HG03095 (cell line): Measurements from ENCODE around the gene CRLF1.

Experiments
- ATAC-seq: cut with Tn5 transposase; IDR thresholded peaks from one replicate; pipeline ENCODE4 v1.9.1; 2021; ENCODE audit warnings: moderate library complexity; ENCODE audit not compliant: unreplicated experiment

The CRLF1 gene

GRCh38 chr19:18636969-18637629 lies 30.5 kb upstream of the CRLF1 start, which contains the start of gene KLHL26:
KLHL26 (plus strand) TSS chr19:18637028; CDS start chr19:18637055, 27 bp downstream.
- ATAC-seq: no peak

DNA sequence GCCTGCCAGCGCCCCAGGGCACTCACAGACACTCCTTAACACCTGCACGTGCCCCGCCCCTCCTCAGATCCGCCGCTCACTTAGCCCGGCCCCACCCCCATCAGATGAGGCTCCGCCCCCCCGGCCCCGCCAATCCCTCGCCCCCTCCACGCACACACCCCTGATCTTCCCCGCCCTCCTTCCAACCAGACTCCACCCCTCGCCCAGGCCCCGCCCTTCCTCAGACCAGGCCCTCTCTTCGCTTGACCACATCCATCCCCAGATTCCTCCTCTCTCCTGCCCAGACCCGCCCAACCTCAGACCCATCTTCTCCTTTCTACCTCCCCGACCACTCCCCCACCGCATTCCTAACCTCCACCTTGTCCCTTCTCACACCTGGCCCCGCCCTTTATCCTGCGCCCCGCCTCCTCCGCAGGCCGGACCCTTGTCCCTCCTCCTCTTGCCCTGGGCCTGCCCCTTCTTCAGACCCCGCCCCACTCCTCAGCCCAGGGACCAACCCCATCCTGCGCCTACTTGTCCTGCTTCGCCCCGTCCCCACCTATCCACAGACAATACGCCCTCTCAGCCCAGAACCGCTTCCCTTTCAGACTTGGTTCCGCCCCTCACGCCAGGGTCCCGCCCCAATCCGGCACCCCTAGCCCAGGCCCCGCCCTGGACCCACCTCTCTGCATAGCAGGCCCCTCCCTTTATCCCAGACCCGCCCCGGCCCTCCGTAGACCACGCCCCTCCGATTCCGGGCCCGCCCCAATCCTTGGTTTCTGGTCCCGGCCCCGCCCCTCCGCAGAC lies 29.8 kb upstream of the CRLF1 start:
- peak; percentile 80 for ATAC-seq

- no peak for ATAC-seq
Observed at GRCh38 chr19:18635831-18636182, 29.2 kb upstream of the CRLF1 start.

DNA sequence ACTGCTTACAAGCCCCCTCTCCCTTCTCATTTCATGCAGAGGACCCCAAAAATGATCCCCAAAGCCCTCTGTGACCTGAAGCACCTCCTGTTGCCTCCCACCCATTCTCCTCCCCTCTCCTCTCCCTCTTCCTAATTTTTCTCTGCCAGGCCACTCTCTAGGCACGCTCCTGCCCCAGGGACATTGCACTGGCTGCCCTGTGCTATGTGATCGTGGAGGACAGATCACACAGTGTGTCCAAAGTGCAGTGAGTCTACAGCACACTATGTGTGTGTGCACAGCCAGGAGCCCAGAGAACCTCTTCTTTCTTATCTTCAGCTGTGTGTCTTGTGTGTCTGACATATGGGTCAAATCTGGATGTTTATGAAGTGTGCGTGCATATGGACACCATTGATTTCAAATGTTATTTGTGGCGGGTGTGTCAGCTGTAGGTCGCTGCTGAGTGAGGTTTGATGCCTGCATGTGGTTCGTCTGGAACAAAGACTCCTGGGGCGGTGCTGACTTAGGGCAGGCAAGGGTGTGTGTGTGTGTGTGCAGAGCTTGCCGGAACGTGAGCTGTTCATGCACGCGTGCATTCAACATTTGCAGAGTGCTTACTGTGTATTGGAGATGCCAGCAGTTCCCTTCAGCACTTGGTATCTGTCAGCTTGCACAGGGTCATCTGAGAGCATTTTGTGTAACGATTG lies 28.2 kb upstream of the CRLF1 start:
- no peak for ATAC-seq

GRCh38 chr19:18633321-18633720 lies 26.7 kb upstream of the CRLF1 start:
- ATAC-seq: no peak

GRCh38 chr19:18629166-18630088 lies 22.8 kb upstream of the CRLF1 start:
- no peak for ATAC-seq

DNA sequence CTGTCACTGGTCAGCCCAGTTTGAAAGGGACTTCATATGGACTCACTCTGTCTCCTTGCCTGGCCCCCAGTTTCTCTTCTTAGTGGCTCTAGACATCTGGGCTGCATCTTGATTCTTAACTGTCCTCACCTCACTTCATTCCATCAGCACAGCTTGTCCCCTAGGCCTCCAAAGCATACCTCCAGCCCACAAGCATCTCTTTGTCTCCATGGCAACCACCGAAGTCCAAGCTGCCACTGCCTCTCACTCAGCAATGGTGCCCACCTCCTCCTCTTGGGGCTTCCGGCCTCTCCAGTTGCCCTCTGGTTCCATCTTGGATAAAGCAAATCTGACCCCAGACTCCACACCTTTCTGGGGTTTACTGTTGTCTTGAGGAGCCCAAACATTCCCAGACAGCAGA lies 20.3 kb upstream of the CRLF1 start:
- ATAC-seq: no peak

GRCh38 chr19:18620902-18621301 lies 14.3 kb upstream of the CRLF1 start:
- ATAC-seq: no peak

DNA sequence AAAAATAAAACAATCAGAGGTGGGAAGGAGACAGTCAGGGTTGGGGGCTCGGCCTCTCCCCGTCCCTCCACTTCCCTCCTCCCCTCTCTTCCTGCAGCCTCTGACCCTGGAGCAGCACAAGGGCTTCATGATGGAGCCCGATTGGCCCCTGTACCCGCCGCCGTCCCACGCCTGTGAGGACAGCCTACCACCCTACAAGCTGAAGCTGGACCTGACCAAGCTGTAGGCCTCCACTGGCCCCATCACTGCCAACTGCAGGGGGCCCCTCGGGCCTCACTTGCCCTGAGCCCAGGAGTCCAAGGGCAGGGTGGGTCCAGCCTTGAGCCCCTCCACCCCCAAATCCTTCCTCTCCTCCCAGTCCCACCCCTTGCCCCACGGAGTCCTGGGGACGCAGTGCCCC lies 13.7 kb upstream of the CRLF1 start:
- no peak for ATAC-seq

DNA sequence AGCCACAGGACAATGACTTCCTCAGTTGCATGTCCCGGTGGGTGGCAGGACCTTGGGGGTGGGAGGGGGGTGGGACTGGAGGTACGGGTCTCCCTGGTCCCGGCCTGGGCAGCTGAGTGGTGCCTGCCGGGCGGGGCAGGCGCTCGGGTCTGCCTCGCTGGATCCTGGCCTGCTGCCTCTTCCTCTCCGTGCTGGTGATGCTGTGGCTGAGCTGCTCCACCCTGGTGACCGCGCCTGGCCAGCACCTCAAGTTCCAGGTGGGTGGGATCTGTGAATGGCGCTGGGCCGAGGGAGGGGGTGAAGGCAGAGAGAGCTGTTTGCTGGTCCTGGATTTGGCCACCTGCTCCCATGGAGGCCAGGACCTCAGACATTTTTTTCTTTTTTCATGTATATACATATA lies 11.6 kb upstream of the CRLF1 start:
- no peak for ATAC-seq

GRCh38 chr19:18617562-18617961 lies 11.0 kb upstream of the CRLF1 start:
- no peak for ATAC-seq

- ATAC-seq: no peak
Observed at GRCh38 chr19:18616023-18616422, 9.4 kb upstream of the CRLF1 start.

GRCh38 chr19:18613589-18614234 lies 7.1 kb upstream of the CRLF1 start:
- no peak for ATAC-seq

- no peak for ATAC-seq
Observed at GRCh38 chr19:18612772-18613588, 6.4 kb upstream of the CRLF1 start, which contains the start of gene TMEM59L. TMEM59L (plus strand) TSS chr19:18612870; CDS start chr19:18612959, 89 bp downstream.

GRCh38 chr19:18612051-18612771 lies 5.6 kb upstream of the CRLF1 start:
- ATAC-seq: no peak

DNA sequence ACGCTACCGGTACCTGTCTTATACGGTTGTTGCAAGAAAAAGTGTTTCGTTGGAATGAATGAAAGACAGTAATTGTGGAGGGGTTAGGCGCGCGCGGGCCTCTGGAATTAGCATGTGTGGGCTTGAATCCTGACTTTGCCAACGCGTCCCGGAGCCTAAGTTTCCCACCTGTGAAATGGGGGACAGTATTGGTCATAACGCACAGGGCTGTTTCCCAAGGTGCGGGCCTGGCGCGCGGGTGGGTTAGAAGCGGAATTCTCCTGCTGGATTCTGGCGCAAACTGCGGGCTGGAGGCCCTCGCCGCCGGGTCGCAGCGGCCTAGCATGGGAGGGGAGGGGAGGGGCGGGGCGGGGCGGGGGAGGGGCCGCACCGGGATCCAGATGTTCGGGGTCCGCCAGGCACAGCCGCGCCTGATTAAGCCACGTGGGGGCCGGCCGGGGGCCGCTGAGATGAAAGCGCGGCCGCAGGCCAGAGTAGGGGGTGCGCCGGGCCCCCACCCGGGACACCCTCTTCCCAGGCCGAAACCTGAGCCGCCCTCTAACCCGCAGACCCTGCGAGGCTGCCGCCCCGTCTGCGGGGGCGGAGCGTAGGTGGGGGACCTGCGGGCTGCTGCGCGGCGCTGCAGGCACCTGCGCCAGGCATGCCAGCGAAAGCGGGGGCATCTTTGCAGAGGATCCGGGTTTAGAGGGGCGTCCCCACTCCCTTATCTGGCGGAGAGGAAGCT lies 4.9 kb upstream of the CRLF1 start:
- ATAC-seq: no peak

GRCh38 chr19:18610556-18611326 lies 4.1 kb upstream of the CRLF1 start:
- ATAC-seq: no peak

DNA sequence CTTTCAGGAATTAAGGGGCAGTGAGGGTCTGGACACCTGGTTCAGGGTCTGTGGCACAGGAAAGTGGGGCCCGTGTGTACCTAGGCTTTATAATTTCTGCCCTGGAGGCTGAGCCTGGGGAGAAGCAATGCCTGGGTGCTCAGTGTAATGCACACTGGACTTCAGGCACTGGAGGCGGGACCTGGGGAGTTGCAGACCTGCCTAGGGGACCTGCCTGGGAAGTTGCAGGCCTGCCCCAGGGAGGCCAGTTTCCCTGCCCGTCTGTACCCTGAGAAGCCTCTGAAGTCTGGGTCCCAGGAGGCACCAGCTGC lies 3.6 kb upstream of the CRLF1 start:
- ATAC-seq: no peak
